Measurements from ENCODE around the gene FANCB.

FANCB gene

DNA sequence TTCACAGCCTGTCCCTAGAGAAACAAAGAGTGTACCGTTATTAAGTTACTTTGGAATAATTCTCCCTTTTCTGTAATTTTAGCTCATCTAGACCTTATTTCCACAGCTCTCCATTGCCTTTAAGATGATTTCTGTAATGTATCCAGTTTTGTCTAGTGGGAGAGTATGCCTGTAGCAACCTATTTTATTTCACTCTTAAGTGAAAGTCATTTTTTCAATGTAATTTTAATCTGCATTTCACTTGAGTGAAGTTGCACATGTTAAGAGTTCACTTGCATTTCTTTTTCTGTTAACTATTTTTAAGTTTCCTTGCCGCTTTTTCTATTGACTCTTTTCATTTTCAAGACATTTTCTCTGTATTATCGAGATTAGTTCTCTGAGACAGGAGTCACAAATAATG lies 46.5 kb downstream of the FANCB start:
- TF ChIP-seq FOXP2 (optimal IDR thresholded peaks at IDR 0.05; ENCODE audit: borderline replicate concordance, extremely low read depth, extremely low read length, insufficient read depth) (no peak), SIN3A (IDR thresholded peaks at IDR 0.05; ENCODE audit: borderline replicate concordance, insufficient read depth, low read length) (no peak), TAF1 (IDR thresholded peaks at IDR 0.05; ENCODE audit: borderline replicate concordance, insufficient read depth, low read length) (no peak), REST (IDR thresholded peaks at IDR 0.05; ENCODE audit: insufficient read depth in 1 of 2, low read depth in 2 of 2, low read length in 2 of 2) (no peak)

DNA sequence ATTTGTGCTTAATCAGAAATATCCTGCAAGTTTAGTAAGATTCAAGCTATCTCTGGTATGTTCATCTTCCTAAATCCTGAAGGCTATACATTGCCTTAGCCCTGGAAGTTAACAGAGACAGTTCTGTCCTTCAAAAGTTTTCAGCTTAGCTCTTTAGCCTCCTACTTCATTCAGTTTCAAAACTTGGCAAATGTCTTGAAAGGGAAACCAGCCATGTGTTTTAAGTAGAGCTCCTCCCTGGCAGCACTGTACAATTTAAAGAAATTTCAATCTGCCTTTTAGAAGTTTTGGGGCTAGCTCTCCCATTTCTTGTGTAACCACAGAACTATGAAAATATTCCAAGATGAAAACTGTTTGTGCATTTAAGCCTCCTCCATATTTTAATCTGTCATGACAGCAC lies 47.0 kb downstream of the FANCB start:
- TF ChIP-seq REST (IDR thresholded peaks at IDR 0.05; ENCODE audit: insufficient read depth in 1 of 2, low read depth in 2 of 2, low read length in 2 of 2) (no peak), SIN3A (IDR thresholded peaks at IDR 0.05; ENCODE audit: borderline replicate concordance, insufficient read depth, low read length) (no peak)

- TF ChIP-seq FOXP2 (optimal IDR thresholded peaks at IDR 0.05; ENCODE audit: borderline replicate concordance, extremely low read depth, extremely low read length, insufficient read depth), result no peak
- TF ChIP-seq REST (IDR thresholded peaks at IDR 0.05; ENCODE audit: insufficient read depth in 1 of 2, low read depth in 2 of 2, low read length in 2 of 2), result no peak
- no peak for TF ChIP-seq POLR2AphosphoS5 (IDR thresholded peaks at IDR 0.05; ENCODE audit: low read depth, low read length)
- TF ChIP-seq SIN3A (IDR thresholded peaks at IDR 0.05; ENCODE audit: borderline replicate concordance, insufficient read depth, low read length), result no peak
- no peak for TF ChIP-seq TAF1 (IDR thresholded peaks at IDR 0.05; ENCODE audit: borderline replicate concordance, insufficient read depth, low read length)
Measured at GRCh38 chrX:14819769-14820168, 53.1 kb downstream of the FANCB start.

GRCh38 chrX:14817571-14817970 lies 55.3 kb downstream of the FANCB start:
- TF ChIP-seq SIN3A (IDR thresholded peaks at IDR 0.05; ENCODE audit: borderline replicate concordance, insufficient read depth, low read length) (no peak), FOXP2 (optimal IDR thresholded peaks at IDR 0.05; ENCODE audit: borderline replicate concordance, extremely low read depth, extremely low read length, insufficient read depth) (no peak), REST (IDR thresholded peaks at IDR 0.05; ENCODE audit: insufficient read depth in 1 of 2, low read depth in 2 of 2, low read length in 2 of 2) (no peak), POLR2AphosphoS5 (IDR thresholded peaks at IDR 0.05; ENCODE audit: low read depth, low read length) (no peak), TAF1 (IDR thresholded peaks at IDR 0.05; ENCODE audit: borderline replicate concordance, insufficient read depth, low read length) (no peak)

GRCh38 chrX:14802943-14803710 lies 69.7 kb downstream of the FANCB start:
- TF ChIP-seq FOXP2 (optimal IDR thresholded peaks at IDR 0.05; ENCODE audit: borderline replicate concordance, extremely low read depth, extremely low read length, insufficient read depth) (no peak), REST (IDR thresholded peaks at IDR 0.05; ENCODE audit: insufficient read depth in 1 of 2, low read depth in 2 of 2, low read length in 2 of 2) (no peak), SIN3A (IDR thresholded peaks at IDR 0.05; ENCODE audit: borderline replicate concordance, insufficient read depth, low read length) (no peak), TAF1 (IDR thresholded peaks at IDR 0.05; ENCODE audit: borderline replicate concordance, insufficient read depth, low read length) (no peak), POLR2AphosphoS5 (IDR thresholded peaks at IDR 0.05; ENCODE audit: low read depth, low read length) (no peak)

All from PFSK-1 (cell line).